HuH-7 (cell line): ENCODE results near the gene SMARCA2.

ENCODE experiments used
- DNase-seq: peaks from one replicate; pipeline ENCODE4 v3.0.0; 2011; ENCODE audit warnings: low spot score

Gene SMARCA2

GRCh38 chr9:2093920-2094597, 78.9 kb downstream of the SMARCA2 start:
- no peak for DNase-seq

DNA sequence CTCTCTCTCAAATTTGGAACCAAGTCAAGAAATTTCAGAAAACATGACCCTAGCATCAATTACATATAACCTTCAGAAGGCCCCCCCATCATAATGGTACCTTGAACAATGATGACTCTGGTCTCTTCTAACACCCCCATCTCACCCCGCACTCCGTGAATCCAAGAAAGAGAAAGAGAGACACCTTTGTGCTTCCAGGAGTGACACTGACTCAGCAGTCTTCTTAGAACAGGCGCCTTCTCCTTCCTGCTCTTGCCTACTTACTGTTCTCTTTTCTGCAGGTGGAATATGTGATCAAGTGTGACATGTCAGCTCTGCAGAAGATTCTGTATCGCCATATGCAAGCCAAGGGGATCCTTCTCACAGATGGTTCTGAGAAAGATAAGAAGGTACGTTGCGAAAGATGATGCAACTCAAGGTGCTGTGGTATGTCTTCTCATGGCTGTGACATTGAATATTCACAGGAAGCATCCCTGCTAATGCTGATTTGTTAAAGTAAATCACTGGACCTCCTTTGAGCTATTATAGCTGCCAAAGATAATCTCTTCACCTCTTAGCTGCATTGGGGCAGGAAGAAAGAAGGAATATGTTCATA, 81.3 kb downstream of the SMARCA2 start:
- no peak for DNase-seq

DNA sequence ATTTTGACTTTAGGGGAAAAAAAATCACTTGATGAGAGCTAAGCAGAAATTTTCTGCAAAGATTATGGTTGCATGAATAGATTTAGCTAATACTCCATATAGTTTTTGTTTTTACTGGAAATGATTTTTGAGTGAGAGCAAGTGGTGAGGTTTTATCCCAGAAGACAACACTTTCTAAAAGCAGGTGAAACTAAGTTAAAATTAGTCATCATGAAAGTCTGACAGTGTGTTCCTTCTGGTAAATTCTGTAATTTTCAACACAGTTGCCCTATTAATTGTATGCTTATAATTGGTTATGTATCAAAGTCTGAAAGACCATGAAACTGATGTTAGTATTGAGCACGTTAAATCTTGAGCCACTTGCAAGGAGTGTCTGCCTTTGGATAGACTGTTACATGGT, 91.5 kb downstream of the SMARCA2 start:
- no peak for DNase-seq

DNA sequence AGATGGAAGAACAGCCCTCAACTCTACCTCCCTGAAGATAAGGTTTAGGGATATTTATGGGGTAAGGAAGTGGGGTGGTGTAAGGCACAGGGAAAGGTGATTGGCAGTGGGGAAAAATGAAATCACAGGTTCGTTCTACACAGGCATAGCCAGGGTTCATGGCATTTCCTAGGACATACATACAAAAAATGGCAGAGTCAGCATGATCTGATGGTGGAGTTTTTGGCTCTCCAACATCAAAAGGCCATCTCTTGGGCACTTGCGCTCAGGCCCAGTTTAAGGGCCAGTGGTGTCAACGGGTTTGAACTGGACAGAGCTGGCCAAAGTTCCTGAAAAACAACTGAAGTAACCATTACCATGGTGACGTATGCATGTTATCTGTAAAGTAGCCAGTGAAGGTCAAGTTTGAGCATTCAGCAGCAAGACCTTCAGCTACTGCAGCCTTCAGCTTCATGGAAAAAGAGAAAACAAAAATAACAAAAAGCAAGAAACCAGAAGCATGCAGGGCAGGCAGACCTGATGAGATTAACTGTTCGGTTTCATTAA, 92.8 kb downstream of the SMARCA2 start:
- DNase-seq, result no peak

- DNase-seq, result no peak
Measured at GRCh38 chr9:2109069-2109650, 94.0 kb downstream of the SMARCA2 start.

DNA sequence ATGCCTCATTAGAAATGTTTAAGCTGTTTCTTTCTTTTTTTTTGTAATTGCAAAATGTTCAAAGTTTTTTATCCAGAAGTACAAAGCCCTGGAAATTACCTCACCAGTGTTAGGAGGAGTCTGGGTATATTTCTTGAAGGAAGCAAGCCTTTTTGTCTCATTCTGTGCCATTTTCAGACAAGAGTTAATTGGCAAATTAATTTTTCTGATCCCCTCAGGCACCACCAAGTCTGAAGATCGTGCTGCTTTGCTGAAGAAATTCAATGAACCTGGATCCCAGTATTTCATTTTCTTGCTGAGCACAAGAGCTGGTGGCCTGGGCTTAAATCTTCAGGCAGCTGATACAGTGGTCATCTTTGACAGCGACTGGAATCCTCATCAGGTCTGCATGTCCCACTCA, 94.9 kb downstream of the SMARCA2 start:
- no peak for DNase-seq

GRCh38 chr9:2116073-2116472, 100.9 kb downstream of the SMARCA2 start:
- DNase-seq, result peak; percentile 14

DNA sequence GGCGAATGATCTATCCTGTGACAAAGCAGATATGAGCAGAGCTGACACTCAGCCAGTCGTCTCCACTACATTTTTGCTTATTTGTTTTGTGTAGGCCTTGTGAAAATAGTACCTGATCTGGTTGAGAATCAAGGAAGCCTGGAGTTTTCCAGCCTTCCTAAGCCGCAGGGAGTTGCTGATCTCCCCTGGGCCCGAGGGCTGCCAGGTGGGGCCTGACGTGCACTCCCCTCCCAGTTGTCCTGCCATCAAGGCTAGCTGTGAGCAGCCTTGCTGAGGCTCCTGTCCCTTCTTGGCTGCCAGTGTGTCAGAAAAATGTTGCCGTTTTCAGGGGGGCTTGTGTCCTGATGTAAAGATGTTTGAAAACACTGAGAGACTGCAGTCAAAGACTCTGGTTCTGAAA, 102.4 kb downstream of the SMARCA2 start:
- no peak for DNase-seq

GRCh38 chr9:2119566-2119965, 104.4 kb downstream of the SMARCA2 start:
- no peak for DNase-seq

GRCh38 chr9:2120926-2121689, 106.0 kb downstream of the SMARCA2 start:
- DNase-seq, result no peak

DNA sequence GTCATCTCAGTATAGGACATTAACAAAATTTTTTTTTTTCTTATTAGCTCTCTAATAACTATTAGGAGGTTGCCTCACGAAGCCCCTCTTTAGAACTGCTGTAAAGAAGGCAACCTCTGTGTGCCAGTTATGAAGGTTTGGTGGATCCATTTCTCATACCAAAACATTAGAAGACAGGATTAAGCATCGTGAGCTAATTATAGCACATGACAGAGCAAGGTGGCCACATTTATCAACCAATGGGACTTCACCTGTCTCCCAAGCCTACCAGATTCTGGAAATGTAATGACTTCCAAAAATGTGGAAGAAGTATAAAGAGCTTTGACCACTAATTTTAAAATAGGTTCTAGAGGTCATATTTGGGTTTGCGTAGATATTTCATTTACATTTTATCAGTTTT, 107.2 kb downstream of the SMARCA2 start:
- no peak for DNase-seq

- no peak for DNase-seq
Measured at GRCh38 chr9:2125906-2126305, 110.8 kb downstream of the SMARCA2 start.

DNA sequence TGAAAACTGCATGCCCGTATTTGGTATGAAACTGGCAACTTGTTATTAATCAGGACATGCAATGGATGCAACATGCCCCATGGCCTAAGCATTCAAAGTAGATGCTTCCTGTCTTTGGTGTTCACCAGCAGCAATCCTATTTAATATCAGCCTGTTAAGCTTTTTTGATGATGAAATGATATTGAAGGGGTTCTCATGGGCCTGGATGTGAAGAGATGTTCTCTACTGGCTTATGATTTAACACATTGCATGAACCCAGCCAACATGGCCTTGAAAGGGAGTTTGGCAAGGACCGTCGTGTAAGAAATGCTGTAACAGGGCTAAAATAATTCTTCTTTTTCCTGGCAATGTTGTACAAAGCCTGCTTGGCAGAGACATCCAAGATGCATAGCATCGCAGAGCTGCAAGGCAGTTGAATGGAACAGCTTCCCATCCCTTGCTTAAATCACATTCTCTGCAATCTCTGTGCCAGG, 111.2 kb downstream of the SMARCA2 start:
- DNase-seq, result no peak

DNA sequence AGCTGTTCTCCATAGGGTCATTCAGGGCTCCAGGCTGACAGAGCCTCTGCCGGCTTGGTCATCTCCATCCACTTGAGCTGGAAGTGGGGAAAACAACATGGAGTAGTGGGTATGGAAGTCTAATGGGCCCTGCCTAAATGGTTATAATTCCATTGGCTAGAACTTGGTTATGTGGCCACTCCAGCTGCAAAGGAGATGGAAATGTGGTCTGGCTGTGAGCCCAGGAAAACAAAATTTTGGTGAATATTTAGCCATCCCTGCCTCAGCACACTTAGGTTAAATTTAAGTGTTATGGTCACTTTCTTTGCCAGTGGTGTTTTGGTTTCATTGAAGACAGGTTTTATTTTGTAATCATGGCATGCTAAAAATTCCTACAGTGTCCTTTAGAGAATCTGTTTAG, 112.3 kb downstream of the SMARCA2 start:
- DNase-seq, result no peak

DNA sequence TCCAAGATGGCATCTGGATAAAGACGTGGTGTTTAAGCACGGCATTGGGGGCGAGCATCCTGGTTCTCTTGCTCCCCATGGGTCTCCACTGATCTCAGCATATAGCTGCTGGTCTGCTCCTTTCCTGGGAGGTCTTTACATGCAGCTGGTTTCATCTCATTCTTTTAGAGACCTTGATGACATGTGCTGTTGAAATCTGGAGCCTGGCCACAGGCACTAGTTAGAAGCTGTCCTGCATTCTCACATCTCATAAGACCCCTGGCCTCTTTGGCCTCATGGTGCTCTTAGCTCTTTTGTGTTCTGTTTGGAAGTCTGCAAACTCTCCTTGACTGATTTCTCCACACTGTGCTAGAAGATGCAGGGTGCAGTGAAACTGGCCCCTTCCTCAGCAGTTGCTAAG, 113.0 kb downstream of the SMARCA2 start:
- DNase-seq, result no peak

GRCh38 chr9:2128618-2129017, 113.5 kb downstream of the SMARCA2 start:
- DNase-seq, result no peak

DNA sequence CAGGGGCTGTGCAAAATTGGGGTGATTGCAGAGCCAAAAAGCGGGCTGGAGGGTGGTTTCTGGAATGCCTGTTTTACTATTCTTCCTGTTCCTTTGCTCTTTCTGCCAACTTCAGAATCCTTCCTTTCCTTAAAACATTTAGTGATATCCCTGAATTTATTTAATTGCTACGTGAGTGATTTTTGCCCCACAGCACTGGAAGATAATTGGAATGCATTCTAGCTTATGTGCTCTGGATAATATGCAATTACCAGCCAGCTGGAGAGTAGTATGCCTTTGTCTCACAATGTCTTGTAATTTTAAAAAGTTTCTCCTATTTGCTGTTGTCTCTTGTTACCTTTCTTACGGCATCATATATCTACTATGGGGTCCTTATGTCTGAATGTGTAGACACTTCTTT, 115.8 kb downstream of the SMARCA2 start:
- DNase-seq, result no peak

- DNase-seq, result no peak
Measured at GRCh38 chr9:2132484-2133082, 117.4 kb downstream of the SMARCA2 start.

- no peak for DNase-seq
Measured at GRCh38 chr9:2134391-2134790, 119.2 kb downstream of the SMARCA2 start.

DNA sequence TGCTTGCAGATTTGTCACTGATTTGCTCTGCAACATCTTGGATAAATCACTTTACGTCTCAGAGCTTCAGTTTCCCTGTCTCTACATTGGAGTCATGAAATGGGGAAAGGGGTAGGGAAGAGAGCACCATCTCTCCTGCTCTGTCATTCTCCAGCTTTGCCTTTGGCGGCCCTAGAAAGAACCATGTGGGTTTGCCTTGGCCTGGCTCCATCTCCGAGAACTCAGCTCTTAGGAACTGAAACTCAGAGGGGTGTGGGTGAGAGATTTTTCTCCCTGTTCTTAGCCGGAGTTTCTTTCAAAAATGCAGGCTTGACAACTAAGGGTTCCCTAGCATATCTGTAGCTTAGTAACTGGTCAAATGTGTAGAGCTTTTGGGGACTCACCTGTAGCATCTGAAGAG, 123.5 kb downstream of the SMARCA2 start:
- no peak for DNase-seq

GRCh38 chr9:2140600-2141223, 125.6 kb downstream of the SMARCA2 start:
- no peak for DNase-seq

DNA sequence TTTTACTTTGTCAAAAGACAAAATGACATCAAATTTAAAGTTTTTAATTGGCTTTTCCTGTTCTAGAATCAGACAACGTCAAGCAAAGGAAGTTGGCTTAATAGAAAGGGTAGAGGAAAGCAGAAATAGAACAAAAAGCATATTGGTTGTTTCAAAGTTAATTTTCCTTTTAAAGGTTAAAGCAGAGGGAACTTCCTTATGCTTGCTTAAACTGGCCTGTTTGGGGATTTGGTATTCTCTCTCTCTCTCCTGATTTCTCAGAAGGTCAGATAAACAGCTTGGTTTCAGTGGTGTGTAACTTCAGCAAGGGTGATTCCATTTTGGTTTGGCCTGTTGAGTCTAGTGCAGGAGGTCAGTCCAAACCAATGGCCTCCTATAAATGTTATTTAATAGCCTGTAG, 127.1 kb downstream of the SMARCA2 start:
- DNase-seq, result no peak
